BLaER1 treated with 17β-estradiol and CSF1 and Interleukin-3, amounts not matched to agents 10 nM and 100 nM (cell line): ENCODE data around the gene MXD1.
A peak's percentile ranks its signal among the peaks of the same experiment; 100 is the strongest.

Experiments
- H3K27ac ChIP-seq, 11 experiments: shearing (Covaris generic); formaldehyde crosslinking; 2 replicates each; pipeline ENCODE4 v1.8.1; 2022
- H3K27me3 ChIP-seq, 11 experiments: shearing (Covaris generic); formaldehyde crosslinking; 2 replicates each; pipeline ENCODE4 v1.8.1; 2022
- H3K36me3 ChIP-seq, 11 experiments: shearing (Covaris generic); formaldehyde crosslinking; 2 replicates each; pipeline ENCODE4 v1.8.1; 2022
- H3K4me1 ChIP-seq, 10 experiments: shearing (Covaris generic); formaldehyde crosslinking; 2 replicates each; pipeline ENCODE4 v1.8.1; 2022
- H3K4me2 ChIP-seq, 11 experiments: shearing (Covaris generic); formaldehyde crosslinking; 2 replicates each; pipeline ENCODE4 v1.8.1; 2022
- H3K4me3 ChIP-seq, 10 experiments: shearing (Covaris generic); formaldehyde crosslinking; 2 replicates each; pipeline ENCODE4 v1.8.1; 2022
- H3K9ac ChIP-seq, 11 experiments: shearing (Covaris generic); formaldehyde crosslinking; 2 replicates each; pipeline ENCODE4 v1.8.1; 2022
- H3K9me3 ChIP-seq, 11 experiments: shearing (Covaris generic); formaldehyde crosslinking; replicated peaks in 1 of 11; 2 replicates each; pipeline ENCODE4 v1.8.1; 2022
- H4K20me1 ChIP-seq, 11 experiments: shearing (Covaris generic); formaldehyde crosslinking; 2 replicates each; pipeline ENCODE4 v1.8.1; 2022
- Cebpa-rat ChIP-seq, 11 experiments: shearing (Covaris generic); IDR thresholded peaks; 2 replicates each; pipeline ENCODE4 v1.8.1; 2022

The MXD1 gene

DNA sequence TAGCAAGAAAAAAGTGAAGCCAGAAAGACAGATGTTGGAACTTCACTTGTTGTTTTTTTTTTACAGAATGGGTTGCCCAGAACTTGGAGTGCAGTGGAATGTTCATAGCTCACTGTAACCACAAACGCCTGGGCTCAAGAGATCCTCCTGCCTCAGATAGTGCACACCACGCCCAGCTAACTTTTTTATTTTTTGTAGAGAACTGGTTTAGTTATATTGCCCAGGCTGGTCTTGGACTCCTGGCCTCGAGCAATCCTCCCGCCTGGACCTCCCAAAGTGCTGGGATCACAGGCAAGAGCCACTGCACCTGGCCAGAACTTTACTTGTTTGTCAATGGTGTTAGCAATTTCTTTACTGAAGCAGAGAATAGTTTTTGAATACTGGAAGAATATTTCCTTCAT lies 58.4 kb downstream of the MXD1 start:
- Histone ChIP-seq H3K4me3 (no peak overlapping the region), H3K4me2 (no peak overlapping the region), H3K27me3 (no peaks in the 10 kb centered on the region), H3K36me3 (no peaks in the 10 kb centered on the region), H3K9me3 (no peaks in the 10 kb centered on the region), H3K9ac (no peak overlapping the region), H4K20me1 (no peaks in the 10 kb centered on the region), H3K4me1 (peaks cover 0 to 11% (median 0%) of the 10 kb centered on the region in 10 experiments; a peak in 5 of 20 replicates), H3K27ac (no peak overlapping the region)
- TF ChIP-seq Cebpa-rat (IDR thresholded peaks at IDR 0.05), result no peak

DNA sequence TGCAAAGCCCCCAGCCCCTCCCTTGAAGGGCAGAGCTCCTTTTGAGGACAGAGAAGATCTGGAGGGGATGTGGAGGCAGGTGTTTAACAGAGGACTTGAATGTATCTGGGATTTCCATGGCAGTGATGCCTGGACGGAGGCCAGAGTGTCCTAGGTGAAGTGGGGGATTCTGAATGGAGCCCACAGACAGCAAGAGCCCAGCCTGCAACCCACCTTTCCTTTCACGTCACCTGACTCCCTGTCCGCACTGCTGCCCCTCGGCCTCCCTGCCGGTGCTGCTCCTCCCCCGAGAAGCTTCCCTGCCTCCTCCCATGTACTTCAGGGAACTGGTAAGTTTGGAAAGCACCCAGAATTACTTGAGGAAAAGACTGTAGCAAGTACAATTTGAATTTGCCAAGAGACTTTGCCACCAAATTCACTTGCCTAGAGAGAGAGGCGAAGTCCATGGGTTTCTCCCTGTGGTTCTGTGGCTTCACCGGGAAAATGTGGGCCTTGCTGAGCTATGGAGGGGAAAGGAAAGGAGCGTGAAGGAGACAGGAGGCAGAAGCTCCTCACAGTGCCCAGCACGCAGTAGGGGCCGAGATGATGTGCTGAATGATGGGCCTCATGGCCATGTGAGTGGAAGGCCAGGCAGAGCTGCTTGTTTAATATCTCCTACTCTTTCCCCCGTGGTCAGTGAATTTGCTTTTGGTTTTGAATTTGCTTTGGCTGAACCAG lies 60.4 kb downstream of the MXD1 start:
- Histone ChIP-seq H3K27ac (no peak overlapping the region), H3K36me3 (no peaks in the 10 kb centered on the region), H4K20me1 (no peaks in the 10 kb centered on the region), H3K27me3 (no peaks in the 10 kb centered on the region), H3K4me1 (peaks cover 0 to 26% (median 0%) of the 10 kb centered on the region in 10 experiments; a peak in 6 of 20 replicates), H3K4me2 (no peak overlapping the region), H3K9ac (no peak overlapping the region), H3K9me3 (no peaks in the 10 kb centered on the region), H3K4me3 (no peak overlapping the region)
- TF ChIP-seq Cebpa-rat (IDR thresholded peaks at IDR 0.05), result no peak

DNA sequence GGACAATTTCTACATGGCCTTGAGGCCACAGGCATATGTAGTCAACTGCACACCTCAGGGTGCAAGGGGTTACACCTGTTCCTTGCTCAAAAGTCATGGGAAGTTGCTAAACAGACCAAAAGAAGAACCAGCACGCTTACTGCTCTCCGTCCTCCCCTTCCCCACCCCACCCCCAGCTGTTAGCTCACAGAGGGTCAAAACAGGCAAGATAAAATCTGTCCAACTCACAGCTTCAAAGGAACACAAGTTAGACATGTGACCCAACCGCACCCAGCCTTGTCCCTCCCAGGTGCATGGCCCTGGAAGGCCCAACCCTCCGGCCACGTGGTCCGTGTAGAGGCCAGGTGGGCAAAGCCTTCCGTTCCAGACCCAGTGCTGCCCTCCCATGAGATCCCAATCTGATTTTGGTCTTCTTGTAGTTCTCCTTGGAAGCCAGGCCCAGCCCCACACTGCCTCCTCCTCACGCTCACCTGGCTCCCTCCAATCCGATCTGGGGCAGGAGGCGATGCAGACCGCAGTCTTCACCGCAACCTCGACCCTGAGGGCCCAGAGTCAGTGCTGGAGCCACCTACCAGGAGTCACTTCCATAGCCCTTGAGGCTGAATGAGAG lies 61.0 kb downstream of the MXD1 start:
- peak overlapping the region in 1 of 11 experiments; percentile 9; a peak in 1 of 22 replicates for H3K4me2 ChIP-seq
- no peaks in the 10 kb centered on the region for H3K9me3 ChIP-seq
- no peaks in the 10 kb centered on the region for H4K20me1 ChIP-seq
- H3K9ac ChIP-seq, result no peak overlapping the region
- no peak for TF ChIP-seq Cebpa-rat (IDR thresholded peaks at IDR 0.05)
- no peaks in the 10 kb centered on the region for H3K27me3 ChIP-seq
- no peak overlapping the region for H3K4me3 ChIP-seq
- H3K4me1 ChIP-seq, result peaks cover 0 to 26% (median 0%) of the 10 kb centered on the region in 10 experiments; a peak in 6 of 20 replicates
- H3K27ac ChIP-seq, result no peak overlapping the region
- no peaks in the 10 kb centered on the region for H3K36me3 ChIP-seq

DNA sequence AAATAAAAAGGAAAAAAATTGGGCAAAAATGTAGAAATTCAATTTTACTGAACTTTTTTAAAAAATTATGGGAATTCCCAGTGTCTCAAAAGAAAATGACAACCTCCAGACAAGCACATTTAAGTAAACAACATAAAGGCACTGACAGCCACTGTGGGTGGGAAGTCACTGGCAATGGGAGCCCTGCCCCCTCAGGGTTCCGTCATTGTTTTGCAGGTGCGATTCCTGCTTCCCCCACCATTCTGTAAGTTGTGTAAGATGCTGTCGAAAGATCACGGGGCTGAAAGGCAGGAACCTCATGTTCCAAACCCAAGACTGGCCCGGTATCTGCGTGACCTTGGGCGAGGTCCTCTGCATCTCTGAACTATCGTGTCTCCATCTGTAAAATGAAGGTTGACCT lies 62.3 kb downstream of the MXD1 start:
- Histone ChIP-seq H3K27ac (no peak overlapping the region), H3K4me2 (no peak overlapping the region), H3K4me3 (no peak overlapping the region), H3K36me3 (no peaks in the 10 kb centered on the region), H3K9ac (no peak overlapping the region), H3K4me1 (peaks cover 0 to 26% (median 0%) of the 10 kb centered on the region in 10 experiments; a peak in 6 of 20 replicates), H3K27me3 (no peaks in the 10 kb centered on the region), H3K9me3 (no peaks in the 10 kb centered on the region), H4K20me1 (no peaks in the 10 kb centered on the region)
- no peak for TF ChIP-seq Cebpa-rat (IDR thresholded peaks at IDR 0.05)

DNA sequence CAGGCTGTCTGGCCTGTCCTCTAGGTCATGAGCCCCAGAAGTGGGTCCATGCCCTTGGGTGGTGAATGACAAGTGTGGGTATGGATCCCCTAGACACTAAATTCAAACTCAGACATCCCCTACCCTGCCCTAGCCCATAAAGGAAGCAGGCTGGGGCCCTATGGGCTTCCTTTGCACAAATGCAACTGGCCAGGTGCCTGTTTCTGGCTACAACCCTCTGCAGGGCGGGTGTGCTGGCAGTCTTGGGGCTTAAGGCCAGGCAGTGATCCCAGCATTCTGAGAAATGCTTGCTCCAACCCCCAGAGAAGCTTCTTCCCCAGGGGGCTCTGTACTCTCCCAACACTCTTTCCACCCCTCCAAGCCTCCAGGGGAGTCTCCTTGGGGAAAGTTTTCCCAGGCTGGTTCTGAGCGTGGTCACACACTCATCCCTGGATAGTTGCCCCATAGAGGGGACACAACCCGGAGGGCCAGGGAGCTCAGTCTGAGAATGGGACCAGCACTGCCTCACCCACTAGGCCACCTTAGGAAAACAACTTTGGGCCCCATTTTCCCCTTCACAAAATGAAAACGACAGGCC lies 63.1 kb downstream of the MXD1 start:
- TF ChIP-seq Cebpa-rat (IDR thresholded peaks at IDR 0.05), result no peak
- H3K4me3 ChIP-seq, result no peak overlapping the region
- no peaks in the 10 kb centered on the region for H3K9me3 ChIP-seq
- H3K27ac ChIP-seq, result peak overlapping the region in 2 of 11 experiments; percentile 22 to 36; a peak in 3 of 22 replicates
- H4K20me1 ChIP-seq, result no peaks in the 10 kb centered on the region
- no peaks in the 10 kb centered on the region for H3K36me3 ChIP-seq
- no peak overlapping the region for H3K9ac ChIP-seq
- H3K4me1 ChIP-seq, result peaks cover 0 to 30% (median 0%) of the 10 kb centered on the region in 10 experiments; a peak in 6 of 20 replicates
- peak overlapping the region in 3 of 11 experiments; percentile 12 to 40 (median 33); a peak in 2 of 22 replicates for H3K4me2 ChIP-seq
- H3K27me3 ChIP-seq, result no peaks in the 10 kb centered on the region

DNA sequence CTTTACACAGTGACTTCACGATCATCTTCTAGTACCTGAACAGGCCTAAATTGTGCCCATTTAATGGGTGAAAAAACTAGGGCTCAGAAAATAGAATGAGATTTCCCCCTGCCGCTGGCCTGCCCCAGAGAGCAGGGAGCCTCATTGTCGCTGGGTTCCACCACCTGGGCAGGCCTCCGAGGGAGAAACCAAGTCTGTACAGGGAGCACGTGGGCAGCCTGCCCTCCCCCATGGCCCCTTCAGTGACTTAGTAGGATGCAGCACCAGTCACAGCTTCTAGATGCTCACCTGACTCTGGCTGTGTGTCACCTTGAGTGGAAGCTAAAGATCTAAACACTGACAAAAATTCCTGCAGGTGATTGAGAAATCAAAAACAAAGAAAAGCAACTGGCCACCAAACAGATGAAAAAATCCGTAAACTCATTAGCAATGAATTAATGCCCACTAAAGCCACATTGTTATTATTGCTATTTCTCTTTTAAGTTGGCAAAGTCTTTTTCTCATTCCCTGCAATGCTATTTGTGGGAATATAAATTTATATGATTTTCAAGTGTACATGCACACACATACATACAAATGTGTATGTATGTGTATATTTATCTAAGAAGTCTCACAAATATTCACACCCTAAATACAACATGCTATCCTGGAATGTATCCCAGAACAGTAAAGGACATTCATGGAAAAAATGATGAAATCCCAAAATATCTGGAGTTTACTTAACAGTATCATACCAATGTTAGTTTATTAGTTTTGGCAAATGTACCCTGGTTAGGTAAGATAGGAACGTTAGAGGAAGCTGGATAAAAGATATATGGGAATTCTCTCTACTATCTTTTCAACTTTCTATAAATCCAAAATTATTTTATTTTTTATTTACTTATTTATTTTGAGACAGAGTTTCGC lies 65.2 kb downstream of the MXD1 start:
- H3K36me3 ChIP-seq, result no peaks in the 10 kb centered on the region
- H3K27ac ChIP-seq, result no peak overlapping the region; a peak in 1 of 22 replicates
- no peaks in the 10 kb centered on the region for H3K27me3 ChIP-seq
- TF ChIP-seq Cebpa-rat (IDR thresholded peaks at IDR 0.05), result no peak
- no peaks in the 10 kb centered on the region for H4K20me1 ChIP-seq
- H3K9me3 ChIP-seq, result 0 out of 22 replicates have a peak, but pooled peaks cover 0 to under 1% (median 0%) of the 10 kb centered on the region in 11 experiments
- H3K4me2 ChIP-seq, result peak overlapping the region in 1 of 11 experiments; percentile 40; a peak in 1 of 22 replicates
- peaks cover 0 to 49% (median 1%) of the 10 kb centered on the region in 10 experiments; a peak in 9 of 20 replicates for H3K4me1 ChIP-seq
- no peak overlapping the region for H3K4me3 ChIP-seq
- H3K9ac ChIP-seq, result no peak overlapping the region

DNA sequence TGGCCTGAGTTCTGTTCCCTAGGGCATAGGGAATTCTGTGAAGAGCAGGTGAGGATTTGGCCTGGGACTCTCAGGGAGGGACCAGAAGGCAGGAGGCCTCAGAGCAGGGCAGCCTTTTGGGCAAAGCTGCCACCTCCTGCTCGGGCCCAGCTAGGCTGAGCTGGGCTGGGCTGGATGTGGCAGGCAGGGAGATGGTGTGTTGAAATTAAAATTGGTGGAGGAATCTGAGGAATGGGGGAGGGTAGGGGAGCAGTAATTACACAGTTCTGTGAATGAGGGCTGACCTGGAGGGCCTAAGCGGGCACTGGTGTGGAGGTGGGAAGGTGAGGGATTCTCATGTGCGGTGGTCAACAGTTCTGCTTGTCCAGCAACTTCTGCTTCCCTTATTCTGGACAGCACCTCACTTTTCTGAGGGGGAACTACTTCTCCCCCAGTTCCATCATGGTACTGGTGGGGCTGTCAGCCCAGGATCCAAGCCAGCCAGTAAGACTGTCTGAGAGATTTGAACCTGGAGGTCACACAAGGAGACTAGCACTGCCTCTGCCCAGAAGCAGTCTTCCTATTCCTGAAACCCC lies 68.6 kb downstream of the MXD1 start:
- H3K4me3 ChIP-seq, result no peak overlapping the region
- H3K4me2 ChIP-seq, result peak overlapping the region in 3 of 11 experiments; percentile 14 to 77 (median 69); a peak in 5 of 22 replicates
- H3K4me1 ChIP-seq, result peaks cover 0 to 73% (median 9%) of the 10 kb centered on the region in 10 experiments; a peak in 10 of 20 replicates
- no peaks in the 10 kb centered on the region for H3K27me3 ChIP-seq
- no peak overlapping the region for H3K9ac ChIP-seq
- peak overlapping the region in 3 of 11 experiments; percentile 13 to 26 (median 14); a peak in 2 of 22 replicates for H3K27ac ChIP-seq
- H3K36me3 ChIP-seq, result no peaks in the 10 kb centered on the region
- TF ChIP-seq Cebpa-rat (IDR thresholded peaks at IDR 0.05), result no peak
- 0 out of 22 replicates have a peak, but pooled peaks cover 0 to 7% (median 0%) of the 10 kb centered on the region in 11 experiments for H3K9me3 ChIP-seq
- H4K20me1 ChIP-seq, result no peaks in the 10 kb centered on the region

DNA sequence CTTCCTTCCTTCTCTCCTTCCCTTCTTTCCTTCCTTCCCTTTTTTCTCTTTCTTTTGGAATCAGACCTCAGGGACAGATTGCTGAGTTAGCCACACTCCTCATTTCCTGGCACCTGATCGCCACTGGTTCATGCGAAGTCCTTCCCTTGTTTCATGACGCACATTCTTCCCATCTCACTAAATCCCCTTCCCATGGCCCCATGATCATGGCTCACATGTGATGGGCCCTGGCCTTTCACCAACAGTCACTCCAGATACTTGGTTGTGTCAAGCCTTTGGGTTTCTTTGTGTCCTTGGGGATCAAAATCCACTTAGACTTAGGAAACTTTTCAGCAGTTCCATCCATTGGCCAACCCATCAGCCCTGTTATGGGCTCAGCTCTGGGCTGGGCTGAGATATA lies 70.3 kb downstream of the MXD1 start:
- Histone ChIP-seq H3K36me3 (0 out of 22 replicates have a peak, but pooled peaks cover 0 to under 1% (median 0%) of the 10 kb centered on the region in 11 experiments), H3K4me3 (no peak overlapping the region), H3K27ac (peak overlapping the region in 4 of 11 experiments; percentile 37 to 82 (median 72); a peak in 8 of 22 replicates), H4K20me1 (no peaks in the 10 kb centered on the region), H3K27me3 (no peaks in the 10 kb centered on the region), H3K9ac (peak overlapping the region in 1 of 11 experiments; percentile 54; a peak in 3 of 22 replicates), H3K4me2 (peak overlapping the region in 5 of 11 experiments; percentile 43 to 81 (median 71); a peak in 10 of 22 replicates), H3K9me3 (0 out of 22 replicates have a peak, but pooled peaks cover 0 to 7% (median 0%) of the 10 kb centered on the region in 11 experiments), H3K4me1 (peaks cover 0 to 76% (median 15%) of the 10 kb centered on the region in 10 experiments; a peak in 15 of 20 replicates)
- TF ChIP-seq Cebpa-rat (IDR thresholded peaks at IDR 0.05), result no peak
